Neutrophil (primary cell): ENCODE results near the gene UBE2J1.

Experiments
- H3K27ac ChIP-seq: fragments of 200-600 bp; sonication (generic); 2 replicates; pipeline ENCODE4 v1.5.1; 2016; ENCODE audit warnings: mild to moderate bottlenecking, moderate library complexity
- H3K27me3 ChIP-seq: fragments of 200-600 bp; sonication (generic); 2 replicates; pipeline ENCODE4 v1.6.0; 2016; ENCODE audit warnings: mild to moderate bottlenecking
- H3K36me3 ChIP-seq: fragments of 200-600 bp; sonication (generic); 2 replicates; pipeline ENCODE4 v1.5.1; 2017
- H3K4me1 ChIP-seq, 2 experiments: fragments of 200-600 bp in 1 of 2; sonication (generic) in 1 of 2; 1 replicate in 1 of 2; 2 replicates in 1 of 2; pipeline versions ENCODE4 v1.5.1 to v1.6.1; 2013 to 2016; ENCODE audit warnings: low read depth in 1 of 2, low read length in 1 of 2, mild to moderate bottlenecking in 1 of 2, moderate library complexity in 1 of 2; ENCODE audit not compliant: control insufficient read depth in 1 of 2, insufficient read depth in 1 of 2
- H3K4me3 ChIP-seq, 2 experiments: fragments of 200-600 bp in 1 of 2; sonication (generic) in 1 of 2; 1 replicate in 1 of 2; 2 replicates in 1 of 2; pipeline ENCODE4 v1.5.1; 2013 to 2016; ENCODE audit warnings: low read depth in 1 of 2, low read length in 1 of 2, mild to moderate bottlenecking in 1 of 2, moderate library complexity in 1 of 2
- H3K9me3 ChIP-seq: fragments of 200-600 bp; sonication (generic); 2 replicates; pipeline ENCODE4 v1.5.1; 2016
- TF ChIP-seq, protein P1 (sequence below): fragments of 200-600 bp; sonication (generic); IDR thresholded peaks from 2 replicates; pipeline ENCODE4 v1.5.1; 2016; ENCODE audit warnings: antibody characterized with exemption

UBE2J1 gene

DNA sequence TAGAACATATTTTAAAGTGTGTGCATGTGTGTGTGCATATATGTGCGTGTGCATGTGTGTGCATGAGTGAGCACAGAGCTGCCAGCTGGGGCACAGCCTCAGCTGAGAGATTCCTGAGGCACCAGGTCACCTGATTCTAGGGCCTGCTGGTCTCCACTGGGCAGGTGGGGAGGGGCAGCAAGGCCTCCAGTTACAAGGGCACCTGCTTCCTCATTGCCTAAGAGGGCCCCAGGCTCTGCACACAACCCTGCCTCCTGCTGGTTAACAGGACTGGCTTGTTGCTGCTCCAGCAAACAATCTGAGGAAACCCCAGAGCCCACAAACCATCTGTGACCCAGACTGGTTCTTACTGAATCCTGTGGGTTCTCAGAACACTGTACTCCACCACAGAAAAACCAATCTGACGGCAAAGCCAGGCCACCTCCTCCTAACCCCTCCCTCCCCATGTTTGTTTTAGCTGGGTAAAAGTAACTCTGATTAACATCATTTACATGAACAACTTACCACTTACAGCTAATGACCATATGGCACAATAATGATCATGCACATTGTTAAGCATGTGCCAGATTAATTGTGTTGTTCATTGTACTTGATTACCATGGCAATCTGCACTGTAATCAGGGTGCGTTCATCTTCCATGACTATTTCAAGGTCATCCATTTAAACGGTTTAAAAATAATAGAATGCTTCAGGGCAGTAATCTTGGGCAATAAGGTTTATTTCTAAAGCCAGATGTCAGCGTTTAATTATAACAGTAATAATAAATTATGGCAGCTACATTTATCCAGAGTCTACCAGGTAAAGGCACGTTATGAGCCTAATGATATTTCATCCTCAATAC is 23.1 kb upstream of the UBE2J1 start:
- Histone ChIP-seq H3K27ac (peak overlapping the region; percentile 89), H3K4me1 (peaks cover 69 to 73% of the 10 kb centered on the region in 2 experiments), H3K36me3 (peaks cover 4% of the 10 kb centered on the region), H3K9me3 (no peaks in the 10 kb centered on the region), H3K27me3 (no peaks in the 10 kb centered on the region), H3K4me3 (peak overlapping the region; percentile 24 to 33)
- TF ChIP-seq, protein P1, sequence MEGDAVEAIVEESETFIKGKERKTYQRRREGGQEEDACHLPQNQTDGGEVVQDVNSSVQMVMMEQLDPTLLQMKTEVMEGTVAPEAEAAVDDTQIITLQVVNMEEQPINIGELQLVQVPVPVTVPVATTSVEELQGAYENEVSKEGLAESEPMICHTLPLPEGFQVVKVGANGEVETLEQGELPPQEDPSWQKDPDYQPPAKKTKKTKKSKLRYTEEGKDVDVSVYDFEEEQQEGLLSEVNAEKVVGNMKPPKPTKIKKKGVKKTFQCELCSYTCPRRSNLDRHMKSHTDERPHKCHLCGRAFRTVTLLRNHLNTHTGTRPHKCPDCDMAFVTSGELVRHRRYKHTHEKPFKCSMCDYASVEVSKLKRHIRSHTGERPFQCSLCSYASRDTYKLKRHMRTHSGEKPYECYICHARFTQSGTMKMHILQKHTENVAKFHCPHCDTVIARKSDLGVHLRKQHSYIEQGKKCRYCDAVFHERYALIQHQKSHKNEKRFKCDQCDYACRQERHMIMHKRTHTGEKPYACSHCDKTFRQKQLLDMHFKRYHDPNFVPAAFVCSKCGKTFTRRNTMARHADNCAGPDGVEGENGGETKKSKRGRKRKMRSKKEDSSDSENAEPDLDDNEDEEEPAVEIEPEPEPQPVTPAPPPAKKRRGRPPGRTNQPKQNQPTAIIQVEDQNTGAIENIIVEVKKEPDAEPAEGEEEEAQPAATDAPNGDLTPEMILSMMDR: peak; percentile 57

DNA sequence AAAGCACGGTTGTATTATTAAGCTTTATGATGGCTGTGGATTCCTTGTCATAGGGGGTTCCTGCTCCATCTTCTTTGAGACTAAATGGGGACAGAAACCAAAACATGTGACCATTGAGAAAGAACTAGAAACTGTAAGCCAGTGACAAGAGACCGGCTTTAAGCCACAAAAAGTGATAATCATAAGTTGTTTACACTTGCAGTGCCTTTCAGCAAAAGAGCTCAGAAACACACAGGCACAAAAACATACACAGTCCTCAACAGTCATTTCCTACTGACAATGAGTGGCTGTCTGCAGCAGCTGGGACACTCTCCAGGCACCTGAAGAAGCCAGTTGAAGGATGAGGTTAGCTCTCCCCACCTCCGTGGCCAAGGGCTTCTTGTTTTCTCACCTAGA is 20.0 kb upstream of the UBE2J1 start:
- TF ChIP-seq, protein P1: no peak
- peak overlapping the region; percentile 70 for H3K27ac ChIP-seq

DNA sequence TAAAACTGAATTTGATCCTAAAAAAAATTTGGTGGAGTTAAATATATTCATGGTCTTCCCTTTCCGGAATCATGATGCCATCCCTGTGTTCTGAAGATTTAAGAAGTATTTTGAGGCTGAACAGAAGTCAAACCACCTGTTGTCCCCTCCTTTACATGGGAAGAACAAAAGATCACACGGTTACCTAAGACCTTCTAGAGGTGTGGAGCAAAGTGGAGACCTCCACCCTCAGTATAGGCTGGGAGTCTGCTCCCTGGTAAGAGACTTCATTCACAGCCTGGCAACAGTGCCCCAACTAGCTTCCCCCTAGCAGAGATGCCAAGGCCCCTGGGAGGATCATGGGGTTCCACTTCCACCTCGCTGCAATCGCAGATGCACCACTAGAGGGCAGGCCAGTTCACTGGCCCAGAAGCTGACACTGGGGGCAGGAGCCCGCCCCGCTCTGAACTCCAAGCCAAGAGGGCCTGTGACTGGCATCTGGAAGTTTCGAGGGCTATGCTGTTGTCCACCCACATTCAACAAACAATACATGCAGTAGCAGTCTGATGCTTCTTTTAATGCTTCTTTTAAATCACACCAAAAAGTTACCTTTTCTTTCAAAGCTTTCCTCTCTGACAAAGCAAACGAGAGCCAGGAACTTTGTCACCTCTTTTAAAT is 19.5 kb upstream of the UBE2J1 start:
- H3K27ac ChIP-seq: peak overlapping the region; percentile 70
- no peaks in the 10 kb centered on the region for H3K27me3 ChIP-seq
- H3K4me3 ChIP-seq: no peak overlapping the region
- TF ChIP-seq, protein P1: peak; percentile 91
- peaks cover 21% of the 10 kb centered on the region for H3K36me3 ChIP-seq
- H3K4me1 ChIP-seq: peaks cover 32 to 37% of the 10 kb centered on the region in 2 experiments
- no peaks in the 10 kb centered on the region for H3K9me3 ChIP-seq

More for the DNA sequence above, 20.0 kb upstream of the UBE2J1 start:
- H3K36me3 ChIP-seq: peaks cover 16% of the 10 kb centered on the region
- no peaks in the 10 kb centered on the region for H3K9me3 ChIP-seq
- H3K27me3 ChIP-seq: no peaks in the 10 kb centered on the region
- peaks cover 37 to 42% of the 10 kb centered on the region in 2 experiments for H3K4me1 ChIP-seq
- no peak overlapping the region for H3K4me3 ChIP-seq

DNA sequence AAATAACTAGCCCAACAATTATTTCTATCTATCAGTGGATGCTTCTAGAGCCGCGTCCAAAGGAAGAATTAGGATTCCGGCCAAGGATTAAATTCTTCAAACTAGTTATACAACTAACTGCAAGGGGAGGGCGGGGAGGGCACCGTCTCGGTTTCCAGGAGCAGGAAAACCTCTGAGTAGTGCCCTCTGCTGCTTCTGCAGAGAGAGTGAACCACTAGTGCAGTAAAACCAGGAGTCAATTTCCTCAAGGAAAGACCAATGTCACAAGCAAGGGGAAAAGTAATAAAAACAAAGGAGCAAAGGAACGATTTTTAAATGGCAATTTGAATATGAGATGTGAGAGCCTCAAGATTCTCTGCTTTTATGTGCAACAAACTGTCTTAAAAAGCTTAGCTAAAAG is 16.5 kb upstream of the UBE2J1 start:
- no peaks in the 10 kb centered on the region for H3K27me3 ChIP-seq
- no peaks in the 10 kb centered on the region for H3K9me3 ChIP-seq
- TF ChIP-seq, protein P1: no peak
- H3K4me3 ChIP-seq: no peak overlapping the region
- peak overlapping the region; percentile 30 for H3K27ac ChIP-seq
- H3K36me3 ChIP-seq: peaks cover 30% of the 10 kb centered on the region
- H3K4me1 ChIP-seq: peaks cover 17 to 31% of the 10 kb centered on the region in 2 experiments

DNA sequence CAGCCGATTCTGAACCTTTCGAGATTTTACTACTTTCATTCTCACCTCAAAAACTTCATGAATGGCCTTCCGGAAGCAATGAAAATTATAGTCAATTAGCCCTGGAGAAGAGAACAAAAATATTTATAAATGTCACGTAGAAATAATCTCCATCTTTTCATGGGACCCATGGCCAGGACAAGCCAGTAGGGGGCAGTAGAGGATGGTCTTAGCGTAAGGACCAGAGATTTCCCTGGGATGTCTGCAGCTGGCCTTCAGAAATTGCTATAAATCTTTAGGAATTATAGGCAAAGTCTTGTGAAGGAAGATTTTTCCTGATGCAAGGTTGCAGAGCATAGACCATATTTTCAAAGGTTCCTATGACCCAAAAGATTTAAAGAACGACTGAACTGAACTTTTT is 15.6 kb upstream of the UBE2J1 start:
- peaks cover 17 to 33% of the 10 kb centered on the region in 2 experiments for H3K4me1 ChIP-seq
- TF ChIP-seq, protein P1: peak; percentile 84
- H3K36me3 ChIP-seq: peaks cover 34% of the 10 kb centered on the region
- H3K27me3 ChIP-seq: no peaks in the 10 kb centered on the region
- H3K9me3 ChIP-seq: no peaks in the 10 kb centered on the region
- no peak overlapping the region for H3K27ac ChIP-seq
- H3K4me3 ChIP-seq: no peak overlapping the region
